H1 (cell line): Measurements from ENCODE around the gene TRIM67. TPM values are rescaled to one million over a fixed set of nuclear protein-coding genes. Genes with fewer than 3 reads are reported as not detected.

Experiments
- JUND ChIP-seq: IDR thresholded peaks from 2 replicates; pipeline ENCODE4 v1.6.1; 2011; ENCODE audit warnings: mild to moderate bottlenecking, improper control_type of control experiment, low read length
- TBP ChIP-seq: IDR thresholded peaks from 2 replicates; pipeline ENCODE4 v1.6.1; 2011; ENCODE audit warnings: low read depth, low read length, improper control_type of control experiment
- polyA plus RNA-seq, 7 experiments: library from polyadenylated mRNA; depleted of rRNA in 3 of 7; stranded (reverse) in 5 of 7; unstranded in 2 of 7; fragments of >200 nt in 5 of 7; fragments of 200-250 nt in 2 of 7; gene quantifications; 1 replicate in 5 of 7; 2 replicates in 1 of 7; 4 replicates in 1 of 7; pipeline versions ENCODE4 v1.2.1 to v1.2.3, GENCODE V29; 2011 to 2013; ENCODE audit warnings: missing spikeins in 2 of 7, mixed read lengths in 2 of 7
- total RNA-seq: library from RNA; stranded (reverse); fragmentation: NEBNext Ultra II Directional; extraction: Animal tissue kit (Norgen Biotek cat#: 25700); gene quantifications from 2 replicates; pipeline ENCODE4 v1.2.1, GENCODE V29; 2021

TRIM67 gene
- total and polyA plus RNA-seq, 2 of the 8 experiments (the other 6 are each of a cell fraction or from before 2014, with no cell fraction given): under 0.01 TPM; not detected in 1

- TF ChIP-seq TBP (no peak), JUND (no peak)
- TF ChIP-seq, all 59 proteins: peak for 0
Observed at GRCh38 chr1:231235526-231236207, 73.8 kb downstream of the TRIM67 start (continued).
